ENCODE measurements around the gene STAC. TPM values are rescaled to one million over a fixed set of nuclear protein-coding genes. Genes with fewer than 3 reads are reported as not detected.

Gene STAC
- total RNA-seq, 1 donor from 2014 or later, result 3.9 TPM

- DNase-seq (ENCODE audit: extremely low spot score in 2 of 2), result no peak
- TF ChIP-seq POLR2AphosphoS5 (IDR thresholded peaks at IDR 0.05; ENCODE audit: insufficient read depth in 1 of 2, low read depth in 1 of 2), result no peak
- TF ChIP-seq CTCF (IDR thresholded peaks at IDR 0.05), result no peak
- Histone ChIP-seq H3K27me3 (no peaks in the 10 kb centered on the region), H3K36me3 (no peaks in the 10 kb centered on the region), H3K4me1 (no peaks in the 10 kb centered on the region), H3K4me3 (no peak overlapping the region), H3K9me3 (peaks cover 8% of the 10 kb centered on the region), H3K27ac (no peak overlapping the region)
- intact Hi-C loops (cut with DNase I), result no loop called here
Measured at GRCh38 chr3:36417237-36417636, 36.9 kb downstream of the STAC start.

GRCh38 chr3:36418296-36418695 is 38.0 kb downstream of the STAC start:
- Histone ChIP-seq H3K36me3 (no peaks in the 10 kb centered on the region), H3K27ac (no peak overlapping the region), H3K9me3 (peaks cover 8% of the 10 kb centered on the region), H3K4me1 (no peaks in the 10 kb centered on the region), H3K4me3 (no peak overlapping the region), H3K27me3 (no peaks in the 10 kb centered on the region)
- no peak for DNase-seq (ENCODE audit: extremely low spot score in 2 of 2)
- intact Hi-C loops (cut with DNase I), result no loop called here
- no peak for TF ChIP-seq POLR2AphosphoS5 (IDR thresholded peaks at IDR 0.05; ENCODE audit: insufficient read depth in 1 of 2, low read depth in 1 of 2)

GRCh38 chr3:36428445-36428844 is 48.1 kb downstream of the STAC start:
- H3K27ac ChIP-seq, result no peak overlapping the region
- H3K4me1 ChIP-seq, result no peaks in the 10 kb centered on the region
- H3K9me3 ChIP-seq, result no peaks in the 10 kb centered on the region
- no peaks in the 10 kb centered on the region for H3K36me3 ChIP-seq
- DNase-seq (ENCODE audit: extremely low spot score in 2 of 2), result no peak
- TF ChIP-seq CTCF (IDR thresholded peaks at IDR 0.05) (no peak), POLR2AphosphoS5 (IDR thresholded peaks at IDR 0.05; ENCODE audit: insufficient read depth in 1 of 2, low read depth in 1 of 2) (no peak), POLR2A (IDR thresholded peaks at IDR 0.05) (no peak)
- H3K4me3 ChIP-seq, result no peak overlapping the region
- intact Hi-C loops (cut with DNase I), result no loop called here
- H3K27me3 ChIP-seq, result no peaks in the 10 kb centered on the region

GRCh38 chr3:36429986-36430485 is 49.7 kb downstream of the STAC start:
- H3K4me1 ChIP-seq, result no peaks in the 10 kb centered on the region
- no peaks in the 10 kb centered on the region for H3K27me3 ChIP-seq
- DNase-seq (ENCODE audit: extremely low spot score in 2 of 2), result no peak
- intact Hi-C loops (cut with DNase I), result no loop called here
- TF ChIP-seq POLR2A (IDR thresholded peaks at IDR 0.05) (no peak), POLR2AphosphoS5 (IDR thresholded peaks at IDR 0.05; ENCODE audit: insufficient read depth in 1 of 2, low read depth in 1 of 2) (no peak), CTCF (IDR thresholded peaks at IDR 0.05) (no peak)
- no peaks in the 10 kb centered on the region for H3K36me3 ChIP-seq
- no peak overlapping the region for H3K27ac ChIP-seq
- H3K4me3 ChIP-seq, result no peak overlapping the region
- H3K9me3 ChIP-seq, result no peaks in the 10 kb centered on the region

- intact Hi-C loops (cut with DNase I), result no loop called here
- Histone ChIP-seq H3K27me3 (no peaks in the 10 kb centered on the region), H3K9me3 (no peaks in the 10 kb centered on the region), H3K36me3 (no peaks in the 10 kb centered on the region), H3K4me1 (no peaks in the 10 kb centered on the region), H3K4me3 (no peak overlapping the region), H3K27ac (no peak overlapping the region)
- no peak for DNase-seq (ENCODE audit: extremely low spot score in 2 of 2)
- TF ChIP-seq POLR2AphosphoS5 (IDR thresholded peaks at IDR 0.05; ENCODE audit: insufficient read depth in 1 of 2, low read depth in 1 of 2) (no peak), POLR2A (IDR thresholded peaks at IDR 0.05) (no peak), CTCF (IDR thresholded peaks at IDR 0.05) (no peak)
Measured at GRCh38 chr3:36433511-36433910, 53.2 kb downstream of the STAC start.

Data from vagina (tissue), 2 donors.